Calu3 (cell line): ENCODE measurements around the gene TFF1. TPM values are rescaled to one million over a fixed set of nuclear protein-coding genes. Genes with fewer than 3 reads are reported as not detected.

Experiments used
- BruUV-seq: library from RNA; stranded (reverse); fragments of 400-500 nt; replicated peaks from 2 replicates; lab custom pipeline; 2021; lab: Mats Ljungman, UMichigan
- CTCF ChIA-PET: fragments of 300-600 bp; sonication (Branson Sonifier 250); formaldehyde crosslinking; loops from one replicate; lab custom pipeline; 2022; ENCODE audit warnings: antibody characterized with exemption; lab: Charles Lee
- DNase-seq: peaks from one replicate; pipeline ENCODE4 v3.0.0; 2022
- H3K27ac Mint-ChIP-seq: one replicate; pipeline ENCODE4 v1.8.0; 2022; ENCODE audit warnings: mixed read lengths; ENCODE audit not compliant: unreplicated experiment
- H3K27me3 Mint-ChIP-seq: one replicate; pipeline ENCODE4 v1.8.0; 2022; ENCODE audit warnings: mixed read lengths; ENCODE audit not compliant: unreplicated experiment
- H3K36me3 Mint-ChIP-seq: one replicate; pipeline ENCODE4 v1.8.0; 2022; ENCODE audit warnings: mild to moderate bottlenecking, moderate library complexity, mixed read lengths; ENCODE audit not compliant: insufficient read depth, unreplicated experiment
- H3K4me1 Mint-ChIP-seq: one replicate; pipeline ENCODE4 v1.8.0; 2022; ENCODE audit warnings: mild to moderate bottlenecking, low read depth, mixed read lengths; ENCODE audit not compliant: unreplicated experiment
- H3K4me3 Mint-ChIP-seq: one replicate; pipeline ENCODE4 v1.8.0; 2022; ENCODE audit warnings: mild to moderate bottlenecking, low read depth, moderate library complexity, mixed read lengths; ENCODE audit not compliant: unreplicated experiment
- H3K9me3 Mint-ChIP-seq: one replicate; pipeline ENCODE4 v1.8.0; 2022; ENCODE audit warnings: low read depth, mixed read lengths; ENCODE audit not compliant: unreplicated experiment
- CTCF ChIP-seq: fragments of 200-600 bp; IDR thresholded peaks from one replicate; pipeline ENCODE4 v1.8.0; 2022; ENCODE audit warnings: antibody characterized with exemption; ENCODE audit not compliant: unreplicated experiment
- intact Hi-C: fragments of 100-400 bp; cut with micrococcal nuclease; formaldehyde crosslinking; loops from one replicate; pipeline ENCODE4 v1.10.0; 2022; ENCODE audit not compliant: unreplicated experiment
- total RNA-seq: library from RNA; stranded (reverse); gene quantifications from 2 replicates; pipeline ENCODE4 v1.2.3, GENCODE V29; 2022

TFF1 gene
- total RNA-seq, 1 experiment from 2014 or later: not detected

GRCh38 chr21:42385619-42386018, 19.3 kb upstream of the TFF1 start:
- Mint-ChIP-seq H3K36me3 (peaks cover 9% of the 10 kb centered on the region), H3K4me3 (no peak overlapping the region), H3K4me1 (peaks cover 51% of the 10 kb centered on the region), H3K27me3 (no peaks in the 10 kb centered on the region), H3K9me3 (no peaks in the 10 kb centered on the region), H3K27ac (no peak overlapping the region)
- no TSS peak for BruUV-seq
- CTCF ChIA-PET: no interaction called here
- no peak for DNase-seq
- TF ChIP-seq CTCF: no peak
- intact Hi-C loops: loop anchor here (10.0 kb wide), 1 partner anchor 49 kb away; no protein-coding TSS in a partner anchor

GRCh38 chr21:42384989-42385388, 18.7 kb upstream of the TFF1 start:
- H3K9me3 Mint-ChIP-seq: no peaks in the 10 kb centered on the region
- H3K27ac Mint-ChIP-seq: peak overlapping the region; percentile 45
- intact Hi-C loops: loop anchor here (10.0 kb wide), 1 partner anchor 50 kb away; no protein-coding TSS in a partner anchor
- CTCF ChIA-PET: no interaction called here
- H3K27me3 Mint-ChIP-seq: no peaks in the 10 kb centered on the region
- no TSS peak for BruUV-seq
- no peak for TF ChIP-seq CTCF
- H3K36me3 Mint-ChIP-seq: peaks cover 9% of the 10 kb centered on the region
- DNase-seq: peak; percentile 6
- no peak overlapping the region for H3K4me3 Mint-ChIP-seq
- H3K4me1 Mint-ChIP-seq: peaks cover 47% of the 10 kb centered on the region

- Mint-ChIP-seq H3K27ac (no peak overlapping the region), H3K9me3 (no peaks in the 10 kb centered on the region), H3K4me3 (no peak overlapping the region), H3K4me1 (peaks cover 41% of the 10 kb centered on the region), H3K36me3 (peaks cover 9% of the 10 kb centered on the region), H3K27me3 (no peaks in the 10 kb centered on the region)
- BruUV-seq: no TSS peak
- no peak for DNase-seq
- CTCF ChIA-PET: no interaction called here
- no peak for TF ChIP-seq CTCF
- intact Hi-C loops: loop anchor here (10.0 kb wide), 1 partner anchor 50 kb away; no protein-coding TSS in a partner anchor
These were observed 18.0 kb upstream of the TFF1 start for GRCh38 chr21:42384156-42384945.

GRCh38 chr21:42383331-42383730, 17.0 kb upstream of the TFF1 start:
- intact Hi-C loops: loop anchor here (10.0 kb wide), 1 partner anchor 51 kb away; no protein-coding TSS in a partner anchor
- CTCF ChIA-PET: no interaction called here
- Mint-ChIP-seq H3K4me1 (peaks cover 31% of the 10 kb centered on the region), H3K4me3 (no peak overlapping the region), H3K27ac (no peak overlapping the region), H3K9me3 (no peaks in the 10 kb centered on the region), H3K27me3 (no peaks in the 10 kb centered on the region), H3K36me3 (peaks cover 4% of the 10 kb centered on the region)
- BruUV-seq: no TSS peak
- TF ChIP-seq CTCF: no peak
- no peak for DNase-seq
